IMR-90 (cell line): ENCODE results near the gene CAMK2B. TPM values are rescaled to one million over a fixed set of nuclear protein-coding genes. Genes with fewer than 3 reads are reported as not detected.

Experiments used
- ATAC-seq: fragments of 200-7000 bp; cut with Tn5 transposase; 2 replicates; pipeline ENCODE4 v1.9.1; 2020; ENCODE audit warnings: low read depth, mild to moderate bottlenecking, moderate library complexity
- BruUV-seq: library from RNA; stranded (reverse); fragments of 400-500 nt; replicated peaks from 2 replicates; lab custom pipeline; 2021; lab: Mats Ljungman, UMichigan
- CTCF ChIA-PET: fragments of 300-600 bp; formaldehyde crosslinking; extraction: SDS; loops from one replicate; lab custom pipeline; 2021; ENCODE audit warnings: antibody characterized with exemption; lab: Yijun Ruan, JAX
- POLR2A ChIA-PET: fragments of 300-600 bp; sonication (Branson Sonifier 250); formaldehyde crosslinking; loops from one replicate; lab custom pipeline; 2022; ENCODE audit warnings: antibody characterized with exemption; ENCODE audit not compliant: unreplicated experiment; lab: Charles Lee
- DNase-seq: peaks from one replicate; pipeline ENCODE4 v3.0.0; 2013
- H2AFZ ChIP-seq: replicated peaks from 2 replicates; pipeline ENCODE3; 2013; ENCODE audit warnings: low read length, mild to moderate bottlenecking; ENCODE audit not compliant: poor library complexity
- H2AK5ac ChIP-seq: 2 replicates; pipeline ENCODE4 v1.6.1; 2013; ENCODE audit warnings: low read depth, low read length, inconsistent platforms
- H2AK9ac ChIP-seq: replicated peaks from 2 replicates; pipeline ENCODE3; 2013; ENCODE audit warnings: mild to moderate bottlenecking, low read depth, low read length, moderate library complexity; ENCODE audit not compliant: poor library complexity
- H2BK120ac ChIP-seq: 2 replicates; pipeline ENCODE4 v1.6.1; 2013; ENCODE audit warnings: low read depth, low read length, inconsistent platforms
- H2BK15ac ChIP-seq: 3 replicates; pipeline ENCODE4 v1.6.1; 2013; ENCODE audit warnings: low read depth, low read length, inconsistent platforms
- H2BK20ac ChIP-seq: 2 replicates; pipeline ENCODE4 v1.6.1; 2013; ENCODE audit warnings: low read depth, mild to moderate bottlenecking, inconsistent platforms, low read length, moderate library complexity
- H2BK5ac ChIP-seq: 2 replicates; pipeline ENCODE4 v1.6.1; 2013; ENCODE audit warnings: mild to moderate bottlenecking, low read depth, low read length, inconsistent platforms; ENCODE audit not compliant: poor library complexity, severe bottlenecking
- H3K14ac ChIP-seq: replicated peaks from 2 replicates; pipeline ENCODE4 v1.6.1; 2013; ENCODE audit warnings: low read depth, low read length, inconsistent platforms
- H3K18ac ChIP-seq: 2 replicates; pipeline ENCODE4 v1.6.1; 2013; ENCODE audit warnings: low read depth, low read length, control low read depth
- H3K23ac ChIP-seq: 2 replicates; pipeline ENCODE4 v1.6.1; 2013; ENCODE audit warnings: low read depth, low read length, inconsistent platforms
- H3K27ac ChIP-seq: 2 replicates; pipeline ENCODE4 v1.5.1; 2013; ENCODE audit warnings: mild to moderate bottlenecking, control low read depth, low read length; ENCODE audit not compliant: insufficient read depth
- H3K27me3 ChIP-seq: 2 replicates; pipeline ENCODE4 v1.6.1; 2013; ENCODE audit warnings: low read length; ENCODE audit not compliant: control insufficient read depth, insufficient read depth
- H3K36me3 ChIP-seq: 2 replicates; pipeline ENCODE4 v1.6.1; 2013; ENCODE audit warnings: low read length, mixed read lengths; ENCODE audit not compliant: control insufficient read depth, insufficient read depth
- H3K4ac ChIP-seq: 2 replicates; pipeline ENCODE4 v1.6.1; 2013; ENCODE audit warnings: low read depth, low read length, inconsistent platforms
- H3K4me1 ChIP-seq: 2 replicates; pipeline ENCODE4 v1.6.1; 2013; ENCODE audit warnings: low read length, mixed read lengths; ENCODE audit not compliant: control insufficient read depth, insufficient read depth
- H3K4me2 ChIP-seq: 2 replicates; pipeline ENCODE4 v1.6.1; 2013; ENCODE audit warnings: low read depth, mild to moderate bottlenecking, control low read depth, low read length, moderate library complexity
- H3K4me3 ChIP-seq: 2 replicates; pipeline ENCODE4 v1.5.1; 2013; ENCODE audit warnings: low read depth, mild to moderate bottlenecking, control low read depth, low read length, moderate library complexity; ENCODE audit not compliant: insufficient read depth
- H3K56ac ChIP-seq: 2 replicates; pipeline ENCODE4 v1.6.1; 2013; ENCODE audit warnings: low read length, inconsistent platforms; ENCODE audit not compliant: insufficient read depth; ENCODE audit errors: extremely low read depth
- H3K79me1 ChIP-seq, 2 experiments: 2 replicates each; pipeline ENCODE4 v1.6.1; 2013; ENCODE audit warnings: low read length in 2 of 2, inconsistent platforms in 1 of 2, low read depth in 1 of 2
- H3K9ac ChIP-seq: 2 replicates; pipeline ENCODE4 v1.6.1; 2013; ENCODE audit warnings: low read depth, low read length, control low read depth
- H3K9me1 ChIP-seq: 2 replicates; pipeline ENCODE4 v1.6.1; 2013; ENCODE audit warnings: low read length, inconsistent platforms; ENCODE audit not compliant: insufficient read depth
- H3K9me3 ChIP-seq: 2 replicates; pipeline ENCODE4 v1.6.1; 2013; ENCODE audit warnings: low read length; ENCODE audit not compliant: control insufficient read depth, insufficient read depth
- H4K20me1 ChIP-seq: 2 replicates; pipeline ENCODE4 v1.6.1; 2013; ENCODE audit warnings: low read length, inconsistent platforms; ENCODE audit not compliant: insufficient read depth
- H4K5ac ChIP-seq: 2 replicates; pipeline ENCODE4 v1.6.1; 2013; ENCODE audit warnings: mild to moderate bottlenecking, low read depth, low read length, control low read depth
- H4K8ac ChIP-seq, 2 experiments: 2 replicates each; pipeline ENCODE4 v1.6.1; 2013; ENCODE audit warnings: low read depth in 2 of 2, low read length in 2 of 2, control low read depth in 1 of 2, inconsistent platforms in 1 of 2
- H4K91ac ChIP-seq: 2 replicates; pipeline ENCODE4 v1.6.1; 2013; ENCODE audit warnings: low read depth, low read length, inconsistent platforms; ENCODE audit not compliant: insufficient read depth
- USF2 ChIP-seq: fragments of 150-350 bp; IDR thresholded peaks from 2 replicates; pipeline ENCODE4 v1.6.1; 2017; ENCODE audit warnings: mild to moderate bottlenecking, antibody characterized with exemption, low read length, low read depth
- WGBS, 2 experiments: methylation state at CpG; one replicate each; pipeline versions ENCODE4 v1.1.5 to v1.1.7; 2013; ENCODE audit warnings: missing lambda C conversion rate in 2 of 2; ENCODE audit not compliant: insufficient read length in 1 of 2; ENCODE audit errors: extremely low coverage in 2 of 2; 5-methylcytosine and 5-hydroxymethylcytosine counted together
- dilution Hi-C: fragments of 300-500 bp; cut with HindIII; formaldehyde crosslinking; loops from one replicate; pipeline ENCODE4 v1.14.3; 2018; ENCODE audit warnings: low sequenced_read_pairs; ENCODE audit not compliant: unreplicated experiment
- in situ Hi-C: fragments of 300-500 bp; cut with MboI; formaldehyde crosslinking; loops from 3 replicates; pipeline ENCODE4 v1.14.3; 2019; ENCODE audit warnings: low sequenced_read_pairs, inconsistent platforms, mixed read lengths
- intact Hi-C: fragments of 100-400 bp; cut with micrococcal nuclease; formaldehyde crosslinking; loops from 2 replicates; pipeline ENCODE4 v1.10.0; 2022
- polyA plus RNA-seq, 3 experiments: library from polyadenylated mRNA; depleted of rRNA; stranded (reverse); fragments of >200 nt; gene quantifications; 2 replicates each; pipeline ENCODE4 v1.2.3, GENCODE V29; 2012; ENCODE audit warnings: low replicate concordance in 1 of 3
- total RNA-seq: library from RNA; depleted of rRNA; stranded (reverse); fragments of >200 nt; gene quantifications from 2 replicates; pipeline ENCODE4 v1.2.3, GENCODE V29; 2012

The CAMK2B gene
- total and polyA plus RNA-seq, 2 of the 4 experiments (the other 2 are of a cell fraction), result 0.18 to 0.36 TPM

GRCh38 chr7:44215531-44215930 is 109.9 kb downstream of the CAMK2B start:
- H4K8ac ChIP-seq, result no peak overlapping the region
- intact Hi-C loops (no loop called here), in situ Hi-C loops (no loop called here), dilution Hi-C loops (no loop called here)
- no peak overlapping the region for H4K91ac ChIP-seq
- H2AK5ac ChIP-seq, result no peak overlapping the region
- no peaks in the 10 kb centered on the region for H3K4me1 ChIP-seq
- no peak overlapping the region for H2BK20ac ChIP-seq
- H3K9me3 ChIP-seq, result peaks cover 3% of the 10 kb centered on the region
- POLR2A ChIA-PET, result no interaction called here
- H3K4me2 ChIP-seq, result no peak overlapping the region
- H3K27me3 ChIP-seq, result no peaks in the 10 kb centered on the region
- no peak overlapping the region for H2BK5ac ChIP-seq
- H3K18ac ChIP-seq, result no peak overlapping the region
- no peak overlapping the region for H3K56ac ChIP-seq
- H3K79me1 ChIP-seq, result peaks cover 0 to 3% of the 10 kb centered on the region in 2 experiments; a peak in 2 of 4 replicates
- H3K9me1 ChIP-seq, result no peaks in the 10 kb centered on the region; the same call in 1 of the 2 replicates
- H4K5ac ChIP-seq, result no peak overlapping the region
- no peak overlapping the region for H3K27ac ChIP-seq
- no peak for TF ChIP-seq USF2
- no peak overlapping the region for H2BK15ac ChIP-seq
- no peak overlapping the region for H3K4me3 ChIP-seq
- H2BK120ac ChIP-seq, result no peak overlapping the region
- peaks cover 12% of the 10 kb centered on the region for H4K20me1 ChIP-seq
- H3K9ac ChIP-seq, result no peak overlapping the region
- no peak overlapping the region for H3K14ac ChIP-seq
- no peak overlapping the region for H2AK9ac ChIP-seq
- ATAC-seq, result no peak
- no peak overlapping the region for H3K23ac ChIP-seq
- no peak overlapping the region for H3K4ac ChIP-seq
- WGBS, 2 experiments, result 100% methylated on average over 4 of the region's 7 CpGs; no CpG with 5 or more reads in 1 of the 2 experiments
- no TSS peak for BruUV-seq
- H2AFZ ChIP-seq, result peak overlapping the region; percentile 24
- no peak for DNase-seq
- CTCF ChIA-PET, result no interaction called here
- H3K36me3 ChIP-seq, result peaks cover 33% of the 10 kb centered on the region
